H9 (cell line): ENCODE data around the gene TMEM254. TPM values are rescaled to one million over a fixed set of nuclear protein-coding genes. Genes with fewer than 3 reads are reported as not detected.
"Not testable (repeated sequence)": the region's sequence is repeated elsewhere in the genome, so short reads cannot be mapped to it uniquely, and the experiment has no call there.

Experiments used
- DNase-seq: peaks from one replicate; pipeline ENCODE4 v3.0.0-alpha.2; 2017
- H2AFZ ChIP-seq: one replicate; pipeline ENCODE4 v1.6.1; 2013; ENCODE audit warnings: mild to moderate bottlenecking, low read length, control low read depth, moderate library complexity
- H2AK5ac ChIP-seq: 2 replicates; pipeline ENCODE4 v1.6.1; 2013; ENCODE audit warnings: low read length, control low read depth, mixed read lengths; ENCODE audit not compliant: insufficient read length
- H2BK120ac ChIP-seq: one replicate; pipeline ENCODE4 v1.6.1; 2013; ENCODE audit warnings: low read depth, mild to moderate bottlenecking, low read length, control low read depth, inconsistent platforms; ENCODE audit not compliant: poor library complexity, severe bottlenecking
- H2BK12ac ChIP-seq: 2 replicates; pipeline ENCODE4 v1.6.1; 2013; ENCODE audit warnings: low read length, control low read depth, mixed read lengths, low read depth; ENCODE audit not compliant: insufficient read length
- H2BK15ac ChIP-seq: 2 replicates; pipeline ENCODE4 v1.6.1; 2013; ENCODE audit warnings: low read depth, low read length, control low read depth
- H2BK20ac ChIP-seq: one replicate; pipeline ENCODE4 v1.6.1; 2013; ENCODE audit warnings: low read depth, mild to moderate bottlenecking, low read length, control low read depth, inconsistent platforms; ENCODE audit not compliant: poor library complexity, severe bottlenecking
- H2BK5ac ChIP-seq: 2 replicates; pipeline ENCODE4 v1.6.1; 2013; ENCODE audit warnings: low read length, control low read depth, mixed read lengths; ENCODE audit not compliant: insufficient read length
- H3K14ac ChIP-seq: 2 replicates; pipeline ENCODE4 v1.6.1; 2013; ENCODE audit warnings: low read length, control low read depth; ENCODE audit not compliant: insufficient read depth
- H3K18ac ChIP-seq: 2 replicates; pipeline ENCODE4 v1.6.1; 2013; ENCODE audit warnings: low read depth, mild to moderate bottlenecking, mixed read lengths, low read length, control low read depth; ENCODE audit not compliant: insufficient read length
- H3K23ac ChIP-seq: 2 replicates; pipeline ENCODE4 v1.6.1; 2013; ENCODE audit warnings: low read length, control low read depth, mixed read lengths, low read depth; ENCODE audit not compliant: insufficient read length
- H3K23me2 ChIP-seq: 2 replicates; pipeline ENCODE4 v1.6.1; 2013; ENCODE audit warnings: low read depth, mild to moderate bottlenecking, mixed read lengths, low read length, control low read depth; ENCODE audit not compliant: insufficient read length, poor library complexity, severe bottlenecking
- H3K27ac ChIP-seq: 2 replicates; pipeline ENCODE4 v1.5.1; 2013; ENCODE audit warnings: low read length, control low read depth, mixed read lengths, low read depth; ENCODE audit not compliant: insufficient read length
- H3K27me3 ChIP-seq: 2 replicates; pipeline ENCODE4 v1.6.1; 2013; ENCODE audit warnings: low read length, control low read depth, inconsistent platforms; ENCODE audit not compliant: insufficient read depth
- H3K4ac ChIP-seq: 2 replicates; pipeline ENCODE4 v1.6.1; 2013; ENCODE audit warnings: low read depth, mild to moderate bottlenecking, control low read depth, inconsistent platforms, low read length, moderate library complexity
- H3K4me1 ChIP-seq: 2 replicates; pipeline ENCODE4 v1.6.1; 2013; ENCODE audit warnings: low read length, control low read depth, inconsistent platforms; ENCODE audit not compliant: insufficient read depth
- H3K4me2 ChIP-seq: 2 replicates; pipeline ENCODE4 v1.6.1; 2013; ENCODE audit warnings: low read length, control low read depth, mixed read lengths; ENCODE audit not compliant: insufficient read length, insufficient read depth
- H3K56ac ChIP-seq: 2 replicates; pipeline ENCODE4 v1.6.1; 2013; ENCODE audit warnings: low read depth, mild to moderate bottlenecking, mixed read lengths, low read length, control low read depth; ENCODE audit not compliant: insufficient read length
- H3K79me1 ChIP-seq: 2 replicates; pipeline ENCODE4 v1.6.1; 2013; ENCODE audit warnings: low read depth, mild to moderate bottlenecking, moderate library complexity, low read length, control low read depth, inconsistent platforms; ENCODE audit not compliant: insufficient read depth, poor library complexity, severe bottlenecking
- H3K79me2 ChIP-seq: 2 replicates; pipeline ENCODE4 v1.6.1; 2013; ENCODE audit warnings: low read length, control low read depth, inconsistent platforms; ENCODE audit not compliant: insufficient read depth
- H3K9ac ChIP-seq: 2 replicates; pipeline ENCODE4 v1.6.1; 2013; ENCODE audit warnings: low read length, control low read depth, mixed read lengths; ENCODE audit not compliant: insufficient read length; ENCODE audit errors: extremely low read depth
- H3K9me3 ChIP-seq: one replicate; pipeline ENCODE4 v1.6.1; 2013; ENCODE audit warnings: low read depth, low read length, inconsistent platforms; ENCODE audit not compliant: control insufficient read depth
- H3T11ph ChIP-seq: one replicate; pipeline ENCODE4 v1.6.1; 2013; ENCODE audit warnings: mild to moderate bottlenecking, low read length, control low read depth, inconsistent platforms
- H4K20me1 ChIP-seq: one replicate; pipeline ENCODE4 v1.6.1; 2013; ENCODE audit not compliant: control insufficient read depth, insufficient read length, insufficient read depth
- H4K5ac ChIP-seq: 2 replicates; pipeline ENCODE4 v1.6.1; 2013; ENCODE audit warnings: low read depth, mild to moderate bottlenecking, mixed read lengths, low read length, control low read depth; ENCODE audit not compliant: insufficient read length
- H4K8ac ChIP-seq: replicated peaks from 2 replicates; pipeline ENCODE4 v1.6.1; 2013; ENCODE audit warnings: low read length, control low read depth, mixed read lengths, low read depth; ENCODE audit not compliant: insufficient read length
- H4K91ac ChIP-seq: 2 replicates; pipeline ENCODE4 v1.6.1; 2013; ENCODE audit warnings: low read depth, mild to moderate bottlenecking, moderate library complexity, mixed read lengths, low read length, control low read depth; ENCODE audit not compliant: insufficient read length
- H3K27ac Mint-ChIP-seq, 3 experiments: 2 replicates in 2 of 3; 3 replicates in 1 of 3; pipeline ENCODE4 v1.8.0; 2020 to 2021; ENCODE audit warnings: mixed read lengths in 3 of 3, mild to moderate bottlenecking in 1 of 3, moderate library complexity in 1 of 3
- H3K27me3 Mint-ChIP-seq: 2 replicates; pipeline ENCODE4 v1.8.0; 2021; ENCODE audit warnings: low read depth, mild to moderate bottlenecking, moderate library complexity, mixed read lengths
- H3K36me3 Mint-ChIP-seq, 3 experiments: 2 replicates in 2 of 3; 3 replicates in 1 of 3; pipeline ENCODE4 v1.8.0; 2020 to 2021; ENCODE audit warnings: low read depth in 3 of 3, mixed read lengths in 3 of 3; ENCODE audit not compliant: insufficient read depth in 1 of 3
- H3K4me1 Mint-ChIP-seq, 2 experiments: 2 replicates each; pipeline ENCODE4 v1.8.0; 2020; ENCODE audit warnings: mixed read lengths in 2 of 2
- H3K4me3 Mint-ChIP-seq, 2 experiments: 2 replicates in 1 of 2; 3 replicates in 1 of 2; pipeline ENCODE4 v1.8.0; 2020 to 2021; ENCODE audit warnings: mild to moderate bottlenecking in 2 of 2, mixed read lengths in 2 of 2, moderate library complexity in 1 of 2
- H3K9me3 Mint-ChIP-seq, 2 experiments: 2 replicates in 1 of 2; 3 replicates in 1 of 2; pipeline ENCODE4 v1.8.0; 2020; ENCODE audit warnings: mild to moderate bottlenecking in 2 of 2, mixed read lengths in 2 of 2, moderate library complexity in 1 of 2
- WGBS: extraction: QIAGEN DNeasy Blood & Tissue Kit; methylation state at CpG from one replicate; pipeline ENCODE4 v1.1.7; 2013; ENCODE audit warnings: missing lambda C conversion rate, low lambda C conversion rate, mixed read lengths; ENCODE audit not compliant: insufficient read length; ENCODE audit errors: extremely low coverage; 5-methylcytosine and 5-hydroxymethylcytosine counted together
- total RNA-seq: library from RNA; stranded (reverse); gene quantifications from 2 replicates; pipeline ENCODE4 v1.2.1, GENCODE V29; 2021

The TMEM254 gene
- total RNA-seq, 1 experiment from 2014 or later = 20.3 TPM

GRCh38 chr10:80099295-80099694 lies 20.8 kb downstream of the TMEM254 start:
- H4K8ac ChIP-seq, H3K4ac ChIP-seq, H3K36me3 Mint-ChIP-seq, H3K56ac ChIP-seq, H3K27ac ChIP-seq, H2AFZ ChIP-seq, H2BK120ac ChIP-seq, H3K9me3 ChIP-seq, H3K14ac ChIP-seq, H3K9ac ChIP-seq, H4K5ac ChIP-seq, H3K9me3 Mint-ChIP-seq, H3K4me2 ChIP-seq, H3K4me3 Mint-ChIP-seq, H4K91ac ChIP-seq, H3K23me2 ChIP-seq, H2BK5ac ChIP-seq, H2BK15ac ChIP-seq, DNase-seq, H4K20me1 ChIP-seq, H3K79me2 ChIP-seq, H2AK5ac ChIP-seq, H3T11ph ChIP-seq, H3K23ac ChIP-seq, H3K27ac Mint-ChIP-seq, H3K18ac ChIP-seq, H2BK20ac ChIP-seq, H3K4me1 ChIP-seq, H2BK12ac ChIP-seq, H3K79me1 ChIP-seq, H3K27me3 ChIP-seq: not testable (repeated sequence)
- Mint-ChIP-seq H3K4me1 (peaks cover 14 to 30% of the 10 kb centered on the region in 2 experiments), H3K27me3 (peaks cover 11% of the 10 kb centered on the region)
- WGBS = no CpG with 5 or more reads among the region's 8 CpGs
